ENCODE results near the gene CHURC1.

Gene CHURC1

GRCh38 chr14:64950889-64951288 is 36.6 kb downstream of the CHURC1 start:
- H3K36me3 ChIP-seq (ENCODE audit: insufficient read depth, low read length), result no peaks in the 10 kb centered on the region
- H3K9ac ChIP-seq (ENCODE audit: low read length), result no peak overlapping the region
- H3K4me1 ChIP-seq (ENCODE audit: insufficient read depth, low read length, severe bottlenecking), result no peaks in the 10 kb centered on the region
- H3K27ac ChIP-seq (ENCODE audit: low read depth, low read length, poor library complexity, severe bottlenecking), result no peak overlapping the region
- H3K79me2 ChIP-seq (ENCODE audit: insufficient read depth, low read length), result no peaks in the 10 kb centered on the region
- H3K4me2 ChIP-seq (ENCODE audit: low read length), result no peak overlapping the region
- no peaks in the 10 kb centered on the region for H4K20me1 ChIP-seq (ENCODE audit: insufficient read depth, low read length)
- TF ChIP-seq CTCF (IDR thresholded peaks at IDR 0.05; ENCODE audit: low read length), result no peak
- no peaks in the 10 kb centered on the region for H3K9me3 ChIP-seq (ENCODE audit: low read length)
- H2AFZ ChIP-seq (ENCODE audit: low read length), result no peak overlapping the region
- no peaks in the 10 kb centered on the region for H3K9me2 ChIP-seq (ENCODE audit: low read depth, low read length)
- no peaks in the 10 kb centered on the region for H3K27me3 ChIP-seq (ENCODE audit: insufficient read depth, low read length)
- H3F3A ChIP-seq (ENCODE audit: insufficient read depth, low read length), result no peaks in the 10 kb centered on the region
- H3K4me3 ChIP-seq (ENCODE audit: low read depth, low read length, poor library complexity, severe bottlenecking), result no peak overlapping the region

GRCh38 chr14:64951291-64951690 is 37.0 kb downstream of the CHURC1 start:
- no peaks in the 10 kb centered on the region for H4K20me1 ChIP-seq (ENCODE audit: insufficient read depth, low read length)
- H3K27me3 ChIP-seq (ENCODE audit: insufficient read depth, low read length), result no peaks in the 10 kb centered on the region
- H3K9ac ChIP-seq (ENCODE audit: low read length), result no peak overlapping the region
- H3K9me3 ChIP-seq (ENCODE audit: low read length), result no peaks in the 10 kb centered on the region
- no peak overlapping the region for H3K4me3 ChIP-seq (ENCODE audit: low read depth, low read length, poor library complexity, severe bottlenecking)
- no peaks in the 10 kb centered on the region for H3K9me2 ChIP-seq (ENCODE audit: low read depth, low read length)
- H3K36me3 ChIP-seq (ENCODE audit: insufficient read depth, low read length), result no peaks in the 10 kb centered on the region
- no peaks in the 10 kb centered on the region for H3K4me1 ChIP-seq (ENCODE audit: insufficient read depth, low read length, severe bottlenecking)
- no peak for TF ChIP-seq CTCF (IDR thresholded peaks at IDR 0.05; ENCODE audit: low read length)
- TF ChIP-seq EZH2 (IDR thresholded peaks at IDR 0.05; ENCODE audit: borderline replicate concordance, low read length), result no peak
- H3F3A ChIP-seq (ENCODE audit: insufficient read depth, low read length), result no peaks in the 10 kb centered on the region
- no peak overlapping the region for H3K27ac ChIP-seq (ENCODE audit: low read depth, low read length, poor library complexity, severe bottlenecking)
- H3K4me2 ChIP-seq (ENCODE audit: low read length), result no peak overlapping the region
- no peaks in the 10 kb centered on the region for H3K79me2 ChIP-seq (ENCODE audit: insufficient read depth, low read length)
- H2AFZ ChIP-seq (ENCODE audit: low read length), result no peak overlapping the region

- Histone ChIP-seq H3K4me3 (ENCODE audit: low read depth, low read length, poor library complexity, severe bottlenecking) (no peak overlapping the region), H4K20me1 (ENCODE audit: insufficient read depth, low read length) (no peaks in the 10 kb centered on the region), H3K27me3 (ENCODE audit: insufficient read depth, low read length) (no peaks in the 10 kb centered on the region), H2AFZ (ENCODE audit: low read length) (no peak overlapping the region), H3K9me3 (ENCODE audit: low read length) (no peaks in the 10 kb centered on the region), H3K4me1 (ENCODE audit: insufficient read depth, low read length, severe bottlenecking) (no peaks in the 10 kb centered on the region), H3K79me2 (ENCODE audit: insufficient read depth, low read length) (no peaks in the 10 kb centered on the region), H3K27ac (ENCODE audit: low read depth, low read length, poor library complexity, severe bottlenecking) (no peak overlapping the region), H3K9ac (ENCODE audit: low read length) (no peak overlapping the region), H3K9me2 (ENCODE audit: low read depth, low read length) (no peaks in the 10 kb centered on the region), H3K4me2 (ENCODE audit: low read length) (no peak overlapping the region), H3F3A (ENCODE audit: insufficient read depth, low read length) (no peaks in the 10 kb centered on the region), H3K36me3 (ENCODE audit: insufficient read depth, low read length) (no peaks in the 10 kb centered on the region)
- TF ChIP-seq CTCF (IDR thresholded peaks at IDR 0.05; ENCODE audit: low read length) (no peak), EZH2 (IDR thresholded peaks at IDR 0.05; ENCODE audit: borderline replicate concordance, low read length) (no peak)
These were observed 37.5 kb downstream of the CHURC1 start for GRCh38 chr14:64951724-64952123.

Measured in OCI-LY1 (cell line).